ENCODE data around the gene NKPD1. TPM values are rescaled to one million over a fixed set of nuclear protein-coding genes. Genes with fewer than 3 reads are reported as not detected.

NKPD1 gene
- total and polyA plus RNA-seq, 2 experiments from 2014 or later, result 0.11 TPM; not detected in 1

DNA sequence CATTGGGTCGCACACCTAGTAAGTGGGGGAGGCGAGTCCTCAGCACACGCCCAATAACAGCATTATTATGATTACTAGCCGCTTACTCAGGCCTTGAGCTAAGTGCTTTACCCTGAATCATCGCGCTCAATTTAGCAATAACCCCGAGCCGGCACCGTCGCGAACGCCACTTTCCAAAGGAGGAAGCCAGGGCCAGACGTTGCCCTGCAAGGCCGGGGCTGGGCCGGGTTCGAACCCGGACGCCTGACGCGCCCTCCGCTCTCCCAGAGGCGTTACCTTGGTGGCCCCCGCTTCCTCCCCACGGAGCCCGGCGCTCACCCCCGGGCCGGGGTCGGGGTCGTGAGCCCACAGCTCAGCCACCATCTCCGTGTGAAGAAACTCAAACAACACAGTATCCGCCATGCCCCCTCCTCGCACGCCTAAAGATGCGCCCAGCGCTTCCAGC, 17.1 kb upstream of the NKPD1 start, which contains the start of gene TRAPPC6A:
Gene TRAPPC6A, minus strand, starts transcription at position 421 of the 445 bp plus-strand sequence. Its CDS starts 19 bp downstream, at position 402.
- Histone ChIP-seq H3K4me3 (peak within 1 kb of the TSS; percentile 90), H3K4me1 (ENCODE audit: insufficient read depth) (0 out of 2 replicates have a peak, but pooled peaks cover 13% of the 10 kb centered on the region), H3K27ac (peak within 1 kb of the TSS; percentile 100), H3K9me2 (ENCODE audit: insufficient read depth) (no peaks in the 10 kb centered on the region), H3K27me3 (replicated peaks; ENCODE audit: insufficient read depth) (no peaks in the 10 kb centered on the region), H3K9me3 (ENCODE audit: low read depth) (no peaks in the 10 kb centered on the region), H2AFZ (peak within 1 kb of the TSS; percentile 68), H3K79me2 (ENCODE audit: insufficient read depth) (peaks cover 28% of the 10 kb centered on the region), H4K20me1 (ENCODE audit: insufficient read depth) (no peaks in the 10 kb centered on the region), H3K4me2 (ENCODE audit: unreplicated experiment) (peak within 1 kb of the TSS; percentile 87), H3F3A (ENCODE audit: insufficient read depth) (peaks cover 14% of the 10 kb centered on the region; the same call in 1 of the 2 replicates), H3K36me3 (ENCODE audit: low read depth) (no peaks in the 10 kb centered on the region), H3K9ac (peak within 1 kb of the TSS; percentile 97)
- WGBS, 2 experiments (ENCODE audit: low coverage in 1 of 2, low lambda C conversion rate in 2 of 2, missing lambda C conversion rate in 2 of 2), result 1 to 2% methylated on average over 36 of the region's 36 CpGs
- in situ Hi-C loops (cut with MboI), result no loop called here
- DNase-seq, result peak; percentile 97
- TF ChIP-seq EZH2 (IDR thresholded peaks at IDR 0.05; ENCODE audit: insufficient read depth, poor library complexity, severe bottlenecking) (no peak), EZH2phosphoT487 (IDR thresholded peaks at IDR 0.05; ENCODE audit: insufficient read depth, low read depth) (no peak)

DNA sequence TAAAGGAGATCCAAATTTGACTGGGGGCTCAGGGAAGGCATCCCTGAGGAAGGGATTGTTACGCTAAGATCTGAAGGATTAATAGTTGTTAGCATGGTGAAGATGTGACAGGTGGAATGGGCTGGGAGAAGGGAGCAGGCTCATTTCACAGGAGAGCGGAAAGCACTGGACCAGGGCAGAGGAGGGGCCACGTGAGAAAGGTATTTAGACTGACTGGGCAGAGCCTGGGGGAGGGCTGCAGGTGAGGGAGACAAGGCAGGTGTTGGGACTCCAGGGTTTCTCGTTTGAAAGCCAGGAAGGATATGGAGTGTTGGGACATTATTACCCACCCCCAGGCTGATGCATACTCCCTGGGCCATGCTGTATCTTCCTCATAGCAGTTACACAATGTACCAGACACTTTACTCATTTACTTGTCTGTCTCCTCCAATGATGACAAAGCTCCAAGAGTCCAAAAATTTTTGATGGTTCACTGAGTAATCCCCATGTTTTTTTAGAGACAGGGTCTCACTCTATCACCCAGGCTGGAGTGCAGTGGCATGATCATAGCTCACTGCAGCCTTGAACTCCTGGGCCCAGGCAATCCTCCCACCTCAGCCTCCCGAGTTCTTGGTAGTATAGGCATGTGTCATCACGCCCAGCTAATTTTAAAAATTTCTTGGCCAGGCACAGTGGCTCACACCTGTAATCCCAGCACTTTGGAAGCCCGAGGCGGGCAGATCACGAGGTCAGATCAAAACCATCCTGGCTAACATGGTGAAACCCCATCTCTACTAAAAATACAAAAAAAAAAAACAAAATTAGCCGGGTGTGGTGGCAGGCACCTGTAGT, 14.9 kb upstream of the NKPD1 start:
- Histone ChIP-seq H3K27me3 (replicated peaks; ENCODE audit: insufficient read depth) (no peaks in the 10 kb centered on the region), H3K27ac (no peak overlapping the region), H3K9me3 (ENCODE audit: low read depth) (no peaks in the 10 kb centered on the region), H3K4me2 (ENCODE audit: unreplicated experiment) (no peak overlapping the region), H3K4me1 (ENCODE audit: insufficient read depth) (0 out of 2 replicates have a peak, but pooled peaks cover 13% of the 10 kb centered on the region), H3K9ac (no peak overlapping the region), H2AFZ (no peak overlapping the region), H3F3A (ENCODE audit: insufficient read depth) (peaks cover 18% of the 10 kb centered on the region; the same call in 1 of the 2 replicates), H3K79me2 (ENCODE audit: insufficient read depth) (peaks cover 12% of the 10 kb centered on the region), H3K36me3 (ENCODE audit: low read depth) (no peaks in the 10 kb centered on the region), H3K9me2 (ENCODE audit: insufficient read depth) (no peaks in the 10 kb centered on the region), H3K4me3 (no peak overlapping the region), H4K20me1 (ENCODE audit: insufficient read depth) (no peaks in the 10 kb centered on the region)
- 60% methylated on average over 10 of the region's 10 CpGs for WGBS, 2 experiments (ENCODE audit: low coverage in 1 of 2, low lambda C conversion rate in 2 of 2, missing lambda C conversion rate in 2 of 2)
- DNase-seq, result peak; percentile 71
- in situ Hi-C loops (cut with MboI), result no loop called here
- TF ChIP-seq EZH2 (IDR thresholded peaks at IDR 0.05; ENCODE audit: insufficient read depth, poor library complexity, severe bottlenecking), result no peak
- no peak for TF ChIP-seq EZH2phosphoT487 (IDR thresholded peaks at IDR 0.05; ENCODE audit: insufficient read depth, low read depth)

DNA sequence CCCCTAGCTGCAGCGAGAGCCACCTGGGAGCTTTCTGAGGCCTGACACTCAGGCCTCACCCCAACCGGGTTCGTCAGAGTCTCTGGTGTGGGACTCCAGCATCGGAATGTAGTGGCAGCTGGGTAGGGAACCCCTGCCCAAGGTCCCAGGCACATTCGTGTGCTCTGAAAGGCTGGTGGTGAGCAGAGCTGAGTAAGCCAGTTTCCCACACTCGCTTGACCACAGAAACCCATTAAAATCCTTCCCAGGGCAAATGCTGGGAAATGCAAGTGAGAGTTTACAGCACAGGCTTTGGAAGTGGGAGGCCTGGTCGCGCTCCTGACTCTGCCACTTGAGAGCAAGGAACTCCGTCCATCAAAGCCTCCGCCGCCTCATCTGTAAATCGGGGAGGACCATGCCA, 13.0 kb upstream of the NKPD1 start:
- H3K27ac ChIP-seq, result no peak overlapping the region
- H3K9ac ChIP-seq, result no peak overlapping the region
- WGBS, 2 experiments (ENCODE audit: low coverage in 1 of 2, low lambda C conversion rate in 2 of 2, missing lambda C conversion rate in 2 of 2), result 82 to 88% methylated on average over 12 of the region's 12 CpGs
- TF ChIP-seq EZH2 (IDR thresholded peaks at IDR 0.05; ENCODE audit: insufficient read depth, poor library complexity, severe bottlenecking) (no peak), EZH2phosphoT487 (IDR thresholded peaks at IDR 0.05; ENCODE audit: insufficient read depth, low read depth) (no peak)
- no peak overlapping the region for H3K4me2 ChIP-seq (ENCODE audit: unreplicated experiment)
- H3K79me2 ChIP-seq (ENCODE audit: insufficient read depth), result no peaks in the 10 kb centered on the region
- no peaks in the 10 kb centered on the region for H4K20me1 ChIP-seq (ENCODE audit: insufficient read depth)
- 0 out of 2 replicates have a peak, but pooled peaks cover 13% of the 10 kb centered on the region for H3K4me1 ChIP-seq (ENCODE audit: insufficient read depth)
- H3K9me3 ChIP-seq (ENCODE audit: low read depth), result no peaks in the 10 kb centered on the region
- H3F3A ChIP-seq (ENCODE audit: insufficient read depth), result peaks cover 16% of the 10 kb centered on the region; the same call in 1 of the 2 replicates
- DNase-seq, result peak; percentile 57
- H3K36me3 ChIP-seq (ENCODE audit: low read depth), result no peaks in the 10 kb centered on the region
- no peaks in the 10 kb centered on the region for H3K27me3 ChIP-seq (replicated peaks; ENCODE audit: insufficient read depth)
- no peaks in the 10 kb centered on the region for H3K9me2 ChIP-seq (ENCODE audit: insufficient read depth)
- no peak overlapping the region for H3K4me3 ChIP-seq
- in situ Hi-C loops (cut with MboI), result no loop called here
- no peak overlapping the region for H2AFZ ChIP-seq

DNA sequence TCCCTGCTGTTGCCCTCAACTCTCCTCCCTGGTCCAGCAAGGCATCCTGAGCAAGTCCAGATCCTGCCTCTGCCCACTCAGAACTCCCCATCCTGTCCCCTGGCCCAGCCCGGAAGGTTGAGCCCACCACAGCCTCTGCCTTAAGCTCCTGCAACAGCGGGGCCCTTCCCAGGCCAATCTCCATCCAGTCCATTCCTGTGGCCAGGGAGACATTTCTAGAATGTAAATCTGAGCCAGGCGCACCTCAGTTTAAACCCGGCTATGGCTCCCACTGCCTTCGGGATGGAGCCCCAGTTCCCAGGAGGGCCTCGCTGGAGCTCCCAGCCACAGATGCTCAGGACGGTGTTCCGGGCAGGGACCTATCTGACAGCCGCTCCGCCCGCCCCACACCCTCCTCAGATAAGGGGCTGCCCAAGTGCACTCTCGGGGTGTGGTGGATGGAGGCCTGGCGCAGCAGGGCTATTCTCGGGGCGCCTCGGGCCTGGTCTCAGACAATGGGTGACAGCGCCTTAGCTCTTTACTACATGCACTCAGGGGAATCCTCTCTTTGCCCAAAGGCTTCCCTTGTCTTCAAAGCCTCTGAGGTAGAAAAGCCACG, 11.9 kb upstream of the NKPD1 start:
- TF ChIP-seq EZH2 (IDR thresholded peaks at IDR 0.05; ENCODE audit: insufficient read depth, poor library complexity, severe bottlenecking), result no peak
- TF ChIP-seq EZH2phosphoT487 (IDR thresholded peaks at IDR 0.05; ENCODE audit: insufficient read depth, low read depth), result no peak
- no peak overlapping the region for H2AFZ ChIP-seq
- no peaks in the 10 kb centered on the region for H3K36me3 ChIP-seq (ENCODE audit: low read depth)
- no peaks in the 10 kb centered on the region for H3K9me3 ChIP-seq (ENCODE audit: low read depth)
- WGBS, 2 experiments (ENCODE audit: low coverage in 1 of 2, low lambda C conversion rate in 2 of 2, missing lambda C conversion rate in 2 of 2), result 83 to 84% methylated on average over 17 of the region's 18 CpGs
- in situ Hi-C loops (cut with MboI), result no loop called here
- no peaks in the 10 kb centered on the region for H3K9me2 ChIP-seq (ENCODE audit: insufficient read depth)
- no peak for DNase-seq
- no peaks in the 10 kb centered on the region for H4K20me1 ChIP-seq (ENCODE audit: insufficient read depth)
- H3K4me1 ChIP-seq (ENCODE audit: insufficient read depth), result 0 out of 2 replicates have a peak, but pooled peaks cover 13% of the 10 kb centered on the region
- no peak overlapping the region for H3K4me2 ChIP-seq (ENCODE audit: unreplicated experiment)
- no peaks in the 10 kb centered on the region for H3K27me3 ChIP-seq (replicated peaks; ENCODE audit: insufficient read depth)
- H3F3A ChIP-seq (ENCODE audit: insufficient read depth), result peaks cover 15% of the 10 kb centered on the region; the same call in 1 of the 2 replicates
- no peak overlapping the region for H3K27ac ChIP-seq
- no peak overlapping the region for H3K9ac ChIP-seq
- no peak overlapping the region for H3K4me3 ChIP-seq
- no peaks in the 10 kb centered on the region for H3K79me2 ChIP-seq (ENCODE audit: insufficient read depth)

Data from GM23248 (cell line).